ENCODE data around the gene APBA3.

APBA3 gene

DNA sequence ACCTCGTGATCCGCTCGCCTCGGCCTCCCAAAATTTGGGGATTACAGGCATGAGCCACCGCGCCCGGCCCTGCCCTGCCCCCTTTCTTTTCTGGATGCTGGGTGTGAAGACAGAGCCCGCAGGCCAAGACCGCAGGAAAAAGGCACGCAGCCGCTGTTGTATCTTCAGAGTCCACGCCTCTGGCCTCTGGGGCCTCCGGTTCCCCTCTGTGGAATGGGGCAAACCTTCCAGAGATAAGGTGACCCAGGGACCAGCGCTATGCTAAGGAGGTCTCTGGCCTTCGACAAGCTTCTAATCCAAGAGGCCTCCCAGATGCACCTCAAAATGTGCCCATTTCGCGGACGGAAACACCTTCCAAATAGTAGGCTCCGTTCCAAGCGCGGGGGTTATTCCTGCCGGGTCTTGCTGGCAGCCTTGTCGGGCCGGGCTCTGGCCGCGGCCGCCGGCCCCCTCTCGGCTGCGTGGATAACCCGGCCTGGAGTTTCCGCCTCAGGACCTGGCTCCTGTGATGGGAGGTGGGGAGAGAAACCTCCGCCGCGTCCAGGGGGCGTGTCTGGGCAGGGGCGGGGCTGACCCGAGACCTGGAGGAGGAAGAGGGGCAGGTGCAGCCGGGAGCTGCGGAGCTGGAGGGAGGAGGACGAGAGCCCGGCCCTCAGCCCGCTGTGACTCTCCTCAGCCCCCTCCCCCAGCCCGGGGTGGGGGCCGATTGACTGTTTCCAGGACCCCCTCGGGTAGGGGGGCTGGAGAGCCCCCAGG, 40.2 kb downstream of the APBA3 start:
- peaks cover 44% of the 10 kb centered on the region for H3K27me3 ChIP-seq (replicated peaks; ENCODE audit: insufficient read depth, low read length)
- peak; percentile 88 for DNase-seq
- no peaks in the 10 kb centered on the region for H3K36me3 ChIP-seq (replicated peaks; ENCODE audit: insufficient read depth, low read length)
- no peaks in the 10 kb centered on the region; the same call in 1 of the 2 replicates for H3F3A ChIP-seq (ENCODE audit: insufficient read depth, low read length)
- H3K27ac ChIP-seq (ENCODE audit: low read length), result no peak overlapping the region
- H3K79me2 ChIP-seq (ENCODE audit: low read length), result no peaks in the 10 kb centered on the region
- peak overlapping the region; percentile 22; the same call in 1 of the 2 replicates for H3K4me3 ChIP-seq (ENCODE audit: low read length)
- H3K4me2 ChIP-seq (ENCODE audit: low read depth, low read length), result peak overlapping the region; percentile 58; the same call in 1 of the 2 replicates
- H3K4me1 ChIP-seq (ENCODE audit: low read length), result peaks cover 8% of the 10 kb centered on the region; the same call in 1 of the 2 replicates
- no peaks in the 10 kb centered on the region for H3K9me2 ChIP-seq (replicated peaks; ENCODE audit: insufficient read depth, low read length)
- peak overlapping the region; percentile 54; the same call in 1 of the 2 replicates for H2AFZ ChIP-seq (ENCODE audit: low read length)
- H3K9ac ChIP-seq (ENCODE audit: low read length), result no peak overlapping the region
- no peaks in the 10 kb centered on the region for H3K9me3 ChIP-seq (replicated peaks; ENCODE audit: insufficient read depth, low read length)
- TF ChIP-seq EZH2 (optimal IDR thresholded peaks at IDR 0.05; ENCODE audit: low read depth, low read length), result peak; percentile 93
- no peak for TF ChIP-seq EZH2phosphoT487 (IDR thresholded peaks at IDR 0.05; ENCODE audit: low read length)
- no peaks in the 10 kb centered on the region for H4K20me1 ChIP-seq (ENCODE audit: insufficient read depth, low read length)

DNA sequence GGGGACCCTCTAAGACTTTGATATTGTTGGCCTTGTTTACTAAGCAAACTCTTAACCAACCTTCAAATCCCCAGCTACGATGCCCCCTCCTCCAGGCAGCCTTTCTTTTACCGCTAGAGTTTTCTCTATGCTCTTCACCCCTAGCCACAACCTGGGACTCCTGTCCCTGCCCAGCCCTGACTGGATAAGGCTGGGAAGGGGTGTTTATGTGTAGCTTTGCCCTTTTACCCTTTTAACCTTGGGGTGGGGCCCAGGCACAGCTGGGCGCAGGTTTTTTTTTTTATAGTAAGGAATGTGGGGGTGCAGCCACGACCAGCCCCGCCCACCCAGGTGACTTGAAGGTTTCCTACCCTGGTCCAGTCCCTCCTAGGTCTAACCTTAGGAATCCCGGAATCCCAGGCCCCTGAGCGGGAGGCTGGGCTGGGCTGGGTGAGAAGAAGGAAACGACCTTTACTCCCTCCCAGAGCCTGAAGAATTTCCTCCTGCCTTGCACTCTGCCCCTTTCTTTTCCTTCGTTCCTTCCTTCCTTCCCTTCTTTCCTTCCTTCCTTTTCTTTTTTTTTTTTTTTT, 41.1 kb downstream of the APBA3 start:
- DNase-seq, result no peak
- Histone ChIP-seq H3K9me3 (replicated peaks; ENCODE audit: insufficient read depth, low read length) (no peaks in the 10 kb centered on the region), H3K36me3 (replicated peaks; ENCODE audit: insufficient read depth, low read length) (no peaks in the 10 kb centered on the region), H4K20me1 (ENCODE audit: insufficient read depth, low read length) (no peaks in the 10 kb centered on the region), H2AFZ (ENCODE audit: low read length) (no peak overlapping the region), H3K9me2 (replicated peaks; ENCODE audit: insufficient read depth, low read length) (no peaks in the 10 kb centered on the region), H3K9ac (ENCODE audit: low read length) (no peak overlapping the region), H3K4me1 (ENCODE audit: low read length) (peaks cover 8% of the 10 kb centered on the region; the same call in 1 of the 2 replicates), H3F3A (ENCODE audit: insufficient read depth, low read length) (no peaks in the 10 kb centered on the region; the same call in 1 of the 2 replicates), H3K27ac (ENCODE audit: low read length) (no peak overlapping the region), H3K27me3 (replicated peaks; ENCODE audit: insufficient read depth, low read length) (peaks cover 51% of the 10 kb centered on the region), H3K4me3 (ENCODE audit: low read length) (no peak overlapping the region), H3K4me2 (ENCODE audit: low read depth, low read length) (no peak overlapping the region), H3K79me2 (ENCODE audit: low read length) (no peaks in the 10 kb centered on the region)
- TF ChIP-seq, protein P1, sequence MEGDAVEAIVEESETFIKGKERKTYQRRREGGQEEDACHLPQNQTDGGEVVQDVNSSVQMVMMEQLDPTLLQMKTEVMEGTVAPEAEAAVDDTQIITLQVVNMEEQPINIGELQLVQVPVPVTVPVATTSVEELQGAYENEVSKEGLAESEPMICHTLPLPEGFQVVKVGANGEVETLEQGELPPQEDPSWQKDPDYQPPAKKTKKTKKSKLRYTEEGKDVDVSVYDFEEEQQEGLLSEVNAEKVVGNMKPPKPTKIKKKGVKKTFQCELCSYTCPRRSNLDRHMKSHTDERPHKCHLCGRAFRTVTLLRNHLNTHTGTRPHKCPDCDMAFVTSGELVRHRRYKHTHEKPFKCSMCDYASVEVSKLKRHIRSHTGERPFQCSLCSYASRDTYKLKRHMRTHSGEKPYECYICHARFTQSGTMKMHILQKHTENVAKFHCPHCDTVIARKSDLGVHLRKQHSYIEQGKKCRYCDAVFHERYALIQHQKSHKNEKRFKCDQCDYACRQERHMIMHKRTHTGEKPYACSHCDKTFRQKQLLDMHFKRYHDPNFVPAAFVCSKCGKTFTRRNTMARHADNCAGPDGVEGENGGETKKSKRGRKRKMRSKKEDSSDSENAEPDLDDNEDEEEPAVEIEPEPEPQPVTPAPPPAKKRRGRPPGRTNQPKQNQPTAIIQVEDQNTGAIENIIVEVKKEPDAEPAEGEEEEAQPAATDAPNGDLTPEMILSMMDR (IDR thresholded peaks at IDR 0.05; ENCODE audit: low read length), result no peak
- TF ChIP-seq EZH2 (optimal IDR thresholded peaks at IDR 0.05; ENCODE audit: low read depth, low read length), result no peak
- TF ChIP-seq EZH2phosphoT487 (IDR thresholded peaks at IDR 0.05; ENCODE audit: low read length), result no peak

DNA sequence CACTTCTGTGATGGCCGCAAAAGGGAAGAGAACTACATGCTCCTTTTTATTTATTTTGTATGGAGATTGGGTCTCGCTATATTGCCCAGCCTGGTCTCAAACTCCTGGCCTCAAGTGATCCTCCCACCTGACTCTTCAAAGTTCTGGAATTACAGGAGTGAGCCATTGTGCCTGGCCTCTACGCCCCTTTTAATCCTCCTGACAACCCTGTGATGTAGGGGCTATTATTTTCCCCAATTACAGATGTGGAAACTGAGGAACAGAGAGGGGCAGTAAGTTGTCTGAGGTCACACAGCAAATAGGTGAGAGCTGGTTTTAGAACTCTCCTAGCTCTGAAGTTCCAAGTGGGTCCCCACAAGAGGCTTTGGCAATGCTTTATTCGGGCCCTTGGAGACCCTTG, 41.6 kb downstream of the APBA3 start:
- Histone ChIP-seq H2AFZ (ENCODE audit: low read length) (no peak overlapping the region), H3K9me2 (replicated peaks; ENCODE audit: insufficient read depth, low read length) (no peaks in the 10 kb centered on the region), H3K36me3 (replicated peaks; ENCODE audit: insufficient read depth, low read length) (no peaks in the 10 kb centered on the region), H3K27ac (ENCODE audit: low read length) (no peak overlapping the region), H3K4me3 (ENCODE audit: low read length) (no peak overlapping the region), H3K9ac (ENCODE audit: low read length) (no peak overlapping the region), H3K4me2 (ENCODE audit: low read depth, low read length) (no peak overlapping the region), H3K27me3 (replicated peaks; ENCODE audit: insufficient read depth, low read length) (peaks cover 56% of the 10 kb centered on the region), H3F3A (ENCODE audit: insufficient read depth, low read length) (no peaks in the 10 kb centered on the region; the same call in 1 of the 2 replicates), H4K20me1 (ENCODE audit: insufficient read depth, low read length) (no peaks in the 10 kb centered on the region), H3K9me3 (replicated peaks; ENCODE audit: insufficient read depth, low read length) (no peaks in the 10 kb centered on the region), H3K79me2 (ENCODE audit: low read length) (no peaks in the 10 kb centered on the region), H3K4me1 (ENCODE audit: low read length) (peaks cover 8% of the 10 kb centered on the region; the same call in 1 of the 2 replicates)
- DNase-seq, result no peak
- TF ChIP-seq EZH2 (optimal IDR thresholded peaks at IDR 0.05; ENCODE audit: low read depth, low read length) (no peak), EZH2phosphoT487 (IDR thresholded peaks at IDR 0.05; ENCODE audit: low read length) (no peak)
- TF ChIP-seq, protein P1 (IDR thresholded peaks at IDR 0.05; ENCODE audit: low read length), result no peak

All from MM.1S (cell line).